ENCODE data around the gene APBB1. TPM values are rescaled to one million over a fixed set of nuclear protein-coding genes. Genes with fewer than 3 reads are reported as not detected.

Gene APBB1
- total and polyA plus RNA-seq, 2 experiments from 2014 or later, result 43.1 to 46.2 TPM

DNA sequence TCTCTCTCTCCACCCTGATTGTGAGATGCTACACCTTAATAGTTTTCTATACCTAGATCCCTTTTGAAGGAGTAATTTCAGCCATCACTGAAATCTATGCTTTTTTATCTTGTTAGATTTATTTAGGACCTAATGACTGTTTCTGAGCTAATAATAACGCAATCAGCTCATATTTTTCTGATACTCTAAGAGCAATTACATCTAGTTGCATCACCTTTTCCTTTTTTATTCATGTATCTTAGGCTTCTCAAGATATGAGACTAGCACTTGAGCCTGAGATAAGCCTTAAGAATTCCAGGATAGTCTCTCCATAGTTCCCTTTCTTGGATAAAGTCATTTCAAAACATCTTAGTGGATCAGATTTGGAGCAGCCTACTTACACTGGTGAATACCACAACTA lies 73.5 kb downstream of the APBB1 start:
- no peaks in the 10 kb centered on the region for H3K9me3 ChIP-seq (ENCODE audit: low read depth)
- no peak overlapping the region for H3K4me3 ChIP-seq
- no peaks in the 10 kb centered on the region for H3F3A ChIP-seq (ENCODE audit: insufficient read depth)
- H3K4me2 ChIP-seq (ENCODE audit: unreplicated experiment), result no peak overlapping the region
- peak; percentile 4 for DNase-seq
- H3K36me3 ChIP-seq (ENCODE audit: low read depth), result no peaks in the 10 kb centered on the region
- H3K4me1 ChIP-seq (ENCODE audit: insufficient read depth), result no peaks in the 10 kb centered on the region
- H3K9me2 ChIP-seq (ENCODE audit: insufficient read depth), result no peaks in the 10 kb centered on the region
- H3K27ac ChIP-seq, result no peak overlapping the region
- TF ChIP-seq EZH2phosphoT487 (IDR thresholded peaks at IDR 0.05; ENCODE audit: insufficient read depth, low read depth), result no peak
- no peak for TF ChIP-seq EZH2 (IDR thresholded peaks at IDR 0.05; ENCODE audit: insufficient read depth, poor library complexity, severe bottlenecking)
- 83 to 86% methylated on average over 1 of the region's 1 CpG for WGBS, 2 experiments (ENCODE audit: low coverage in 1 of 2, low lambda C conversion rate in 2 of 2, missing lambda C conversion rate in 2 of 2)
- H4K20me1 ChIP-seq (ENCODE audit: insufficient read depth), result no peaks in the 10 kb centered on the region
- H2AFZ ChIP-seq, result peak overlapping the region; percentile 46; the same call in 1 of the 2 replicates
- in situ Hi-C loops (cut with MboI), result loop anchor here (10.0 to 25.0 kb wide), 2 partner anchors 321 to 658 kb away; partner anchors contain the start of genes TRIM22 and TRIM5
- no peaks in the 10 kb centered on the region for H3K27me3 ChIP-seq (replicated peaks; ENCODE audit: insufficient read depth)
- H3K79me2 ChIP-seq (ENCODE audit: insufficient read depth), result no peaks in the 10 kb centered on the region
- H3K9ac ChIP-seq, result no peak overlapping the region

Other genes with a start within 250 kb of the APBB1 start
- not detected in 2 replicates for gene OR52B2, start 248.8 kb downstream of the APBB1 start, total RNA-seq (2014; rRNA removed; shearing (Covaris generic))
- not detected in 2 replicates for gene OR52B2, start 248.8 kb downstream of the APBB1 start, polyA plus RNA-seq (2016; fragmentation: Nextera tagmentation; extraction: Ambion mirVana)
- gene OR52W1, start 219.9 kb downstream of the APBB1 start, total RNA-seq (2014; rRNA removed; shearing (Covaris generic)), result not detected in 2 replicates
- gene OR52W1, start 219.9 kb downstream of the APBB1 start, polyA plus RNA-seq (2016; fragmentation: Nextera tagmentation; extraction: Ambion mirVana), result not detected in 2 replicates
- not detected in 2 replicates for gene C11orf42, start 213.5 kb downstream of the APBB1 start, total RNA-seq (2014; rRNA removed; shearing (Covaris generic))
- 0.16 TPM in 1 of 2 replicates, not detected in the other for gene C11orf42, start 213.5 kb downstream of the APBB1 start, polyA plus RNA-seq (2016; fragmentation: Nextera tagmentation; extraction: Ambion mirVana)
- 14.7 and 25.4 TPM in 2 replicates for gene FHIP1B, start 184.5 kb downstream of the APBB1 start, total RNA-seq (2014; rRNA removed; shearing (Covaris generic))
- gene FHIP1B, start 184.5 kb downstream of the APBB1 start, polyA plus RNA-seq (2016; fragmentation: Nextera tagmentation; extraction: Ambion mirVana), result 9.2 and 10.9 TPM in 2 replicates
- gene CNGA4, start 180.0 kb downstream of the APBB1 start, total RNA-seq (2014; rRNA removed; shearing (Covaris generic)), result not detected in 2 replicates
- not detected in 2 replicates for gene CNGA4, start 180.0 kb downstream of the APBB1 start, polyA plus RNA-seq (2016; fragmentation: Nextera tagmentation; extraction: Ambion mirVana)
- not detected in 2 replicates for gene CCKBR, start 159.3 kb downstream of the APBB1 start, total RNA-seq (2014; rRNA removed; shearing (Covaris generic))
- not detected in 2 replicates for gene CCKBR, start 159.3 kb downstream of the APBB1 start, polyA plus RNA-seq (2016; fragmentation: Nextera tagmentation; extraction: Ambion mirVana)
- 392 and 456 TPM in 2 replicates for gene CAVIN3, start 98.6 kb downstream of the APBB1 start, total RNA-seq (2014; rRNA removed; shearing (Covaris generic))
- gene CAVIN3, start 98.6 kb downstream of the APBB1 start, polyA plus RNA-seq (2016; fragmentation: Nextera tagmentation; extraction: Ambion mirVana), result 290 and 301 TPM in 2 replicates
- gene SMPD1, start 28.6 kb downstream of the APBB1 start, total RNA-seq (2014; rRNA removed; shearing (Covaris generic)), result 70.1 and 87.8 TPM in 2 replicates
- 67.9 and 72.3 TPM in 2 replicates for gene SMPD1, start 28.6 kb downstream of the APBB1 start, polyA plus RNA-seq (2016; fragmentation: Nextera tagmentation; extraction: Ambion mirVana)
- gene HPX, start 21.9 kb upstream of the APBB1 start, total RNA-seq (2014; rRNA removed; shearing (Covaris generic)), result 0.22 and 1.1 TPM in 2 replicates
- gene HPX, start 21.9 kb upstream of the APBB1 start, polyA plus RNA-seq (2016; fragmentation: Nextera tagmentation; extraction: Ambion mirVana), result 0.43 and 0.46 TPM in 2 replicates
- gene TRIM3, start 54.8 kb upstream of the APBB1 start, total RNA-seq (2014; rRNA removed; shearing (Covaris generic)), result 20.5 and 29.9 TPM in 2 replicates
- 15.2 and 17.1 TPM in 2 replicates for gene TRIM3, start 54.8 kb upstream of the APBB1 start, polyA plus RNA-seq (2016; fragmentation: Nextera tagmentation; extraction: Ambion mirVana)
- gene ARFIP2, start 62.2 kb upstream of the APBB1 start, total RNA-seq (2014; rRNA removed; shearing (Covaris generic)), result 69.5 and 75.0 TPM in 2 replicates
- 56.6 and 57.9 TPM in 2 replicates for gene ARFIP2, start 62.2 kb upstream of the APBB1 start, polyA plus RNA-seq (2016; fragmentation: Nextera tagmentation; extraction: Ambion mirVana)
- gene TIMM10B, start 62.4 kb upstream of the APBB1 start, total RNA-seq (2014; rRNA removed; shearing (Covaris generic)), result 31.7 and 43.8 TPM in 2 replicates
- 35.0 and 35.4 TPM in 2 replicates for gene TIMM10B, start 62.4 kb upstream of the APBB1 start, polyA plus RNA-seq (2016; fragmentation: Nextera tagmentation; extraction: Ambion mirVana)
- 2.2 and 4.6 TPM in 2 replicates for gene DNHD1, start 78.2 kb upstream of the APBB1 start, total RNA-seq (2014; rRNA removed; shearing (Covaris generic))
- 1.1 and 1.2 TPM in 2 replicates for gene DNHD1, start 78.2 kb upstream of the APBB1 start, polyA plus RNA-seq (2016; fragmentation: Nextera tagmentation; extraction: Ambion mirVana)
- gene RRP8, start 184.5 kb upstream of the APBB1 start, total RNA-seq (2014; rRNA removed; shearing (Covaris generic)), result 8.5 and 12.6 TPM in 2 replicates
- gene RRP8, start 184.5 kb upstream of the APBB1 start, polyA plus RNA-seq (2016; fragmentation: Nextera tagmentation; extraction: Ambion mirVana), result 21.3 and 24.4 TPM in 2 replicates
- gene ILK, start 184.7 kb upstream of the APBB1 start, total RNA-seq (2014; rRNA removed; shearing (Covaris generic)), result 211 and 242 TPM in 2 replicates
- 256 and 264 TPM in 2 replicates for gene ILK, start 184.7 kb upstream of the APBB1 start, polyA plus RNA-seq (2016; fragmentation: Nextera tagmentation; extraction: Ambion mirVana)
- gene TAF10, start 193.1 kb upstream of the APBB1 start, total RNA-seq (2014; rRNA removed; shearing (Covaris generic)), result 35.5 and 67.9 TPM in 2 replicates
- 171 and 172 TPM in 2 replicates for gene TAF10, start 193.1 kb upstream of the APBB1 start, polyA plus RNA-seq (2016; fragmentation: Nextera tagmentation; extraction: Ambion mirVana)
- 37.6 and 47.6 TPM in 2 replicates for gene TPP1, start 200.3 kb upstream of the APBB1 start, total RNA-seq (2014; rRNA removed; shearing (Covaris generic))
- 65.2 and 66.3 TPM in 2 replicates for gene TPP1, start 200.3 kb upstream of the APBB1 start, polyA plus RNA-seq (2016; fragmentation: Nextera tagmentation; extraction: Ambion mirVana)
- gene DCHS1, start 236.7 kb upstream of the APBB1 start, total RNA-seq (2014; rRNA removed; shearing (Covaris generic)), result 5.8 and 6.4 TPM in 2 replicates
- 0.86 and 1.1 TPM in 2 replicates for gene DCHS1, start 236.7 kb upstream of the APBB1 start, polyA plus RNA-seq (2016; fragmentation: Nextera tagmentation; extraction: Ambion mirVana)